Astrocyte of the spinal cord (primary cell): Measurements from ENCODE around the gene NKAIN4.

Source experiments
- DNase-seq: peaks from one replicate; pipeline ENCODE4 v3.0.0; 2011; ENCODE audit warnings: low read depth, low spot score
- H3K4me3 ChIP-seq: 2 replicates; pipeline ENCODE4 v1.5.1; 2011; ENCODE audit warnings: low read depth, mild to moderate bottlenecking, low read length, moderate library complexity
- in situ Hi-C: cut with HindIII; loops from 2 replicates; pipeline ENCODE4 v1.10.0; 2017; ENCODE audit warnings: low sequenced_read_pairs
- TF ChIP-seq, protein P1 (sequence below): IDR thresholded peaks from 2 replicates; pipeline ENCODE4 v1.5.1; 2012; ENCODE audit warnings: low read depth, mild to moderate bottlenecking, low read length, inconsistent platforms

Gene NKAIN4

DNA sequence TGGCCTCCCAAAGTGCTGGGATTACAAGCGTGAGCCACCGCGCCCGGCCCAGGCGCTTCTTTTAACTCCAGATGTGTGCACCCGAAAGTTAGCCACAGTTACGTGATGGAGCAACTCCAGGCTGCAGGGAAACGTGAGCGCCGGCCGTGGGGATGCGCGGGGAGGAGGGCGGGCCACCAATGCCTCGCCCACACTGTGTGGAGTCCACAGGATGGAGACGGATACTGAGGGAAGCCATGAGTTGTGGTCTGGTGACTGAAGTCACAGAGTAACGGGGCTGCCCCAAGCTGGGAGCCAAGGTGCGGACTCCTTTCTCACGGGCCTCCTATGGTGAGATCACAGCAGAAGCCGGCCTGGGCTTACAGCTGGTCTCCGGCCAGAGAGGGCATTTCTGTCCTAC lies 61.5 kb downstream of the NKAIN4 start:
- TF ChIP-seq, protein P1, sequence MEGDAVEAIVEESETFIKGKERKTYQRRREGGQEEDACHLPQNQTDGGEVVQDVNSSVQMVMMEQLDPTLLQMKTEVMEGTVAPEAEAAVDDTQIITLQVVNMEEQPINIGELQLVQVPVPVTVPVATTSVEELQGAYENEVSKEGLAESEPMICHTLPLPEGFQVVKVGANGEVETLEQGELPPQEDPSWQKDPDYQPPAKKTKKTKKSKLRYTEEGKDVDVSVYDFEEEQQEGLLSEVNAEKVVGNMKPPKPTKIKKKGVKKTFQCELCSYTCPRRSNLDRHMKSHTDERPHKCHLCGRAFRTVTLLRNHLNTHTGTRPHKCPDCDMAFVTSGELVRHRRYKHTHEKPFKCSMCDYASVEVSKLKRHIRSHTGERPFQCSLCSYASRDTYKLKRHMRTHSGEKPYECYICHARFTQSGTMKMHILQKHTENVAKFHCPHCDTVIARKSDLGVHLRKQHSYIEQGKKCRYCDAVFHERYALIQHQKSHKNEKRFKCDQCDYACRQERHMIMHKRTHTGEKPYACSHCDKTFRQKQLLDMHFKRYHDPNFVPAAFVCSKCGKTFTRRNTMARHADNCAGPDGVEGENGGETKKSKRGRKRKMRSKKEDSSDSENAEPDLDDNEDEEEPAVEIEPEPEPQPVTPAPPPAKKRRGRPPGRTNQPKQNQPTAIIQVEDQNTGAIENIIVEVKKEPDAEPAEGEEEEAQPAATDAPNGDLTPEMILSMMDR: no peak
- H3K4me3 ChIP-seq: no peak overlapping the region
- in situ Hi-C loops: no loop called here
- no peak for DNase-seq

DNA sequence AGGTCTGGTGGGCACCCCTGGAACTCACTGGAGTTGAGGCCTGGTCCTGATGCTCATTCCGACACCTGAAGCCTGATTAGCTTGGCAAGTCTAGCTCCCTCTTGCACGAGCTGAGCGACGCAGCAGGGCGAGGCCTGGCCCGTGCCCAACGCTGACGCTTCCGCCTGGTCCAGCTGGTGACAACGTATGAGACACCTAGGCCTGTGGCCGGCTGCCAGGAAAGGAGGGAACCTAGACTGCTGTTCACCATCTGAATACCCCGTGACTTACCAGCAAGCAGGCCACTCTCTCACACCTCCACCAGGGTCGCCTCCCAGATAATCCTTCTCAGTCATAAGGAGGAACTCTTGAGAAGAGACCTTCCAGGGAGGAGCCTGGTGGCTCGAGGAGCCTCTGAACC lies 62.9 kb downstream of the NKAIN4 start:
- TF ChIP-seq, protein P1: no peak
- in situ Hi-C loops: no loop called here
- no peak overlapping the region for H3K4me3 ChIP-seq
- DNase-seq: no peak

DNA sequence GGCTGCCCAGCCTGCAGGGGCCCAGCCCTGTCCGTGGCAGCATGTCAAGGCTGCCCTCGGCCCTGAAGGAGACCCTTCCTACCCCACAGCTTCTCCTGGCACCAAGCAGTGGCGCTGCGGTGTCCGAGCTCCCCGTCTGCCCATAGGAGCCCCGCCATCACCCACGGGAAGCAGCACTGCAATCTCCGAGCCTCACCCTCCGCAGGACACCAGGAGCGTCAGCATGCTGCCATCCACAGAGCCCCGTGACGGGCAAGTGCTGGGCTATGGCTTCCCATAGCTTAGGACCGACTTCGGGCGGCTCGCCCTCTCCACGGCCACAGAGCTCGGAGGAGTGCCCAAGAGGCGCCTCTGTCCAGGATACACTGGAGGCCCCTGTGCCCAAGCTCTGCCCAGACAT lies 63.4 kb downstream of the NKAIN4 start:
- H3K4me3 ChIP-seq: no peak overlapping the region
- DNase-seq: no peak
- in situ Hi-C loops: no loop called here
- TF ChIP-seq, protein P1: no peak
